ENCODE measurements around the gene OAS3.
"Not testable (repeated sequence)": the region's sequence is repeated elsewhere in the genome, so short reads cannot be mapped to it uniquely, and the experiment has no call there.

OAS3 gene

GRCh38 chr12:112988224-112988623 is 50.0 kb downstream of the OAS3 start:
- Histone ChIP-seq H3K27me3 (ENCODE audit: low read depth, low read length) (no peaks in the 10 kb centered on the region), H3K9ac (ENCODE audit: low read length) (no peak overlapping the region), H2AFZ (ENCODE audit: low read depth, low read length) (no peak overlapping the region), H3K79me2 (ENCODE audit: low read length) (no peaks in the 10 kb centered on the region), H3K27ac (ENCODE audit: low read length) (no peak overlapping the region), H3K36me3 (replicated peaks; ENCODE audit: low read depth, low read length) (peaks cover 9% of the 10 kb centered on the region), H3K4me3 (ENCODE audit: low read length) (no peak overlapping the region), H3K4me1 (ENCODE audit: low read length) (peaks cover 13% of the 10 kb centered on the region), H4K20me1 (ENCODE audit: insufficient read depth, low read length) (no peaks in the 10 kb centered on the region), H3K9me3 (ENCODE audit: insufficient read depth, low read length) (0 out of 2 replicates have a peak, but pooled peaks cover 5% of the 10 kb centered on the region), H3K4me2 (ENCODE audit: low read length) (no peak overlapping the region)
- TF ChIP-seq CTCF (IDR thresholded peaks at IDR 0.05; ENCODE audit: low read depth, low read length) (no peak), EZH2phosphoT487 (IDR thresholded peaks at IDR 0.05; ENCODE audit: low read depth) (no peak)

DNA sequence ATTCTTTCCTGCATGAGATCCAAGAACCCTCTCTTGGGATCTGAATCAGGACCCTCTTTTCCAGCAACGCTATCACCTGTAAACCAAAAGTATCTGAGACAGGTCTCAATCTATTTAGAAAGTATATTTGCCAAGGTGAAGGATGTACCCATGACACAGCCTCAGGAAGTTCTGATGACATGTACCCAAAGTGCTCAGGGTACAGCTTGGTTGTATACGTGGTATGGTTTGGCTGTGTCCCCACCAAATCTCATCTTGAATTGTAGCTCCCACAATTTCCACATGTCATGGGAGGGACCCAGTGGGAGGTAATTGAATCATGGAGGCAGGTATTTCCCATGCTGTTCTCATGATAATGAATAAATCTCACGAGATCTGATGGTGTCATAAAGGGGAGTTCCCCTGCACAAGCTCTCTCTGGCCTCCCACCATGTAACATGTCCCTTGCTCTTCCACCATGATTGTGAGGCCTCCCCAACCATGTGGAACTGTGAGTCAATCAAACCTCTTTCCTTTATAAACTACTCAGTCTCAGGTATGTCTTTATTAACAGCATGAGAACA is 50.6 kb downstream of the OAS3 start:
- peaks cover 14% of the 10 kb centered on the region for H3K4me1 ChIP-seq (ENCODE audit: low read length)
- H3K36me3 ChIP-seq (replicated peaks; ENCODE audit: low read depth, low read length); H4K20me1 ChIP-seq (ENCODE audit: insufficient read depth, low read length); H3K79me2 ChIP-seq (ENCODE audit: low read length); H3K9ac ChIP-seq (ENCODE audit: low read length); H3K4me2 ChIP-seq (ENCODE audit: low read length); H3K27me3 ChIP-seq (ENCODE audit: low read depth, low read length); H3K4me3 ChIP-seq (ENCODE audit: low read length); H3K27ac ChIP-seq (ENCODE audit: low read length); H2AFZ ChIP-seq (ENCODE audit: low read depth, low read length); H3K9me3 ChIP-seq (ENCODE audit: insufficient read depth, low read length): not testable (repeated sequence)

- peaks cover 9% of the 10 kb centered on the region for H3K36me3 ChIP-seq (replicated peaks; ENCODE audit: low read depth, low read length)
- peaks cover 14% of the 10 kb centered on the region for H3K4me1 ChIP-seq (ENCODE audit: low read length)
- H3K9me3 ChIP-seq (ENCODE audit: insufficient read depth, low read length), result 0 out of 2 replicates have a peak, but pooled peaks cover under 1% of the 10 kb centered on the region
- H3K4me2 ChIP-seq (ENCODE audit: low read length), result no peak overlapping the region
- no peaks in the 10 kb centered on the region for H3K79me2 ChIP-seq (ENCODE audit: low read length)
- no peak overlapping the region for H3K4me3 ChIP-seq (ENCODE audit: low read length)
- H3K27me3 ChIP-seq (ENCODE audit: low read depth, low read length), result no peaks in the 10 kb centered on the region
- no peak overlapping the region for H3K9ac ChIP-seq (ENCODE audit: low read length)
- H3K27ac ChIP-seq (ENCODE audit: low read length), result no peak overlapping the region
- no peak overlapping the region for H2AFZ ChIP-seq (ENCODE audit: low read depth, low read length)
- no peaks in the 10 kb centered on the region for H4K20me1 ChIP-seq (ENCODE audit: insufficient read depth, low read length)
- no peak for TF ChIP-seq EZH2phosphoT487 (IDR thresholded peaks at IDR 0.05; ENCODE audit: low read depth)
- TF ChIP-seq CTCF (IDR thresholded peaks at IDR 0.05; ENCODE audit: low read depth, low read length), result no peak
Measured at GRCh38 chr12:112989806-112990205, 51.5 kb downstream of the OAS3 start.

DNA sequence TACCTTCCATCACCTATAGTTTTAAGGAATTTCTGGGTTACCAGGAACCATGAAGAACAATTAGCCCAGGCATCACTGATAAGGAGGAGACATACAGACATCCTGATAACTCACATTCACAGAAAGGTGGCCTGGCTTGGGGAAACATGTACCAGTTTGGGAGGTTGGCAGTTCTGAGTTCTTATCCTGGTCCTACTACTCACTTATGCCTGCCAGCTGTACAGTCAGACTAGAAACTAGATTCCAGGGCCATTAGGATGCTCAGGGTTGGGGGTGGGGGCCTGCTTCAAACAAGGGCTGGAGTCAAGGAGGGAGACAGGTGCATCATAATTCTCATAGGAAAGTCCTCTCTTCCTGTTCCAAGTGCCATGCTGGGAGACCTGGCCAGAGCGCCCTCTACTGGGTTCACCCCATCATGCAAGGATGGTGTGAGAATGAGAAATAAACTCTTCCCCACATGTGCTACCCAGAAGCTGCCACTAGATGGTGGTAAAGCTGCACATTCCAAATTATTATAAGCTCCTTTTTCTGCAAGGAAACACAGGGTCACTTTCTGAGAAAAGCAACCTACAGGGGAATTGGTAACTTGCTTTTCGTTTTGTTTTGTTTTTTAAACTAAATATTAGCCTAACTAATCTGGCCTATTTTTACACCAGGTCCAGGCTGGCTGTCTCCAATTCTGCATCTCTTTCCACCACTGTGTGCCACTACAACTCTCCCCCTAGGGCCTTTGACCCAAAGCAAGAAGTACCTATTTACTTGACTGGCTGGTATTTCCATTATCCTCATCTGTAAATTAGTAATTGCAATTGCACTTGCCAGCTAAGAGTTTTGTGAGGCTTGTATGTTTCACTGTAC is 54.5 kb downstream of the OAS3 start:
- H4K20me1 ChIP-seq (ENCODE audit: insufficient read depth, low read length), result no peaks in the 10 kb centered on the region
- no peak overlapping the region for H2AFZ ChIP-seq (ENCODE audit: low read depth, low read length)
- H3K79me2 ChIP-seq (ENCODE audit: low read length), result no peaks in the 10 kb centered on the region
- H3K4me3 ChIP-seq (ENCODE audit: low read length), result no peak overlapping the region
- no peak overlapping the region for H3K9ac ChIP-seq (ENCODE audit: low read length)
- H3K4me2 ChIP-seq (ENCODE audit: low read length), result no peak overlapping the region
- H3K27me3 ChIP-seq (ENCODE audit: low read depth, low read length), result no peaks in the 10 kb centered on the region
- peaks cover 14% of the 10 kb centered on the region for H3K4me1 ChIP-seq (ENCODE audit: low read length)
- peaks cover 24% of the 10 kb centered on the region for H3K36me3 ChIP-seq (replicated peaks; ENCODE audit: low read depth, low read length)
- TF ChIP-seq CTCF (IDR thresholded peaks at IDR 0.05; ENCODE audit: low read depth, low read length) (peak; percentile 99), EZH2phosphoT487 (IDR thresholded peaks at IDR 0.05; ENCODE audit: low read depth) (no peak)
- peaks cover 8% of the 10 kb centered on the region for H3K9me3 ChIP-seq (ENCODE audit: insufficient read depth, low read length)
- no peak overlapping the region for H3K27ac ChIP-seq (ENCODE audit: low read length)

All from OCI-LY3 (cell line).